HG02571 (cell line): ENCODE data around the gene SFT2D2.

Experiments used
- ATAC-seq: cut with Tn5 transposase; IDR thresholded peaks from one replicate; pipeline ENCODE4 v1.9.1; 2021; ENCODE audit warnings: mild to moderate bottlenecking, moderate library complexity; ENCODE audit not compliant: unreplicated experiment

SFT2D2 gene

GRCh38 chr1:168263130-168263529, 37.3 kb downstream of the SFT2D2 start:
- ATAC-seq = no peak

GRCh38 chr1:168264296-168264695, 38.5 kb downstream of the SFT2D2 start:
- no peak for ATAC-seq

GRCh38 chr1:168265596-168265995, 39.8 kb downstream of the SFT2D2 start:
- ATAC-seq = no peak

- ATAC-seq = no peak
These were observed 40.9 kb downstream of the SFT2D2 start for GRCh38 chr1:168266644-168267186.

GRCh38 chr1:168271636-168272035, 45.8 kb downstream of the SFT2D2 start:
- ATAC-seq = no peak

- no peak for ATAC-seq
These were observed 47.8 kb downstream of the SFT2D2 start for GRCh38 chr1:168273575-168273974.

GRCh38 chr1:168279253-168279652, 53.4 kb downstream of the SFT2D2 start:
- no peak for ATAC-seq

GRCh38 chr1:168280296-168280927, 54.6 kb downstream of the SFT2D2 start, which contains the start of gene TBX19:
Gene TBX19 (plus strand): TSS chr1:168280877. CDS start chr1:168281091, 214 bp downstream.
- no peak for ATAC-seq

GRCh38 chr1:168281603-168282325, 56.0 kb downstream of the SFT2D2 start:
- no peak for ATAC-seq

GRCh38 chr1:168285521-168285790, 59.7 kb downstream of the SFT2D2 start:
- ATAC-seq = no peak

GRCh38 chr1:168285971-168286927, 60.4 kb downstream of the SFT2D2 start:
- no peak for ATAC-seq

GRCh38 chr1:168287237-168287664, 61.4 kb downstream of the SFT2D2 start:
- ATAC-seq = no peak

- ATAC-seq = no peak
These were observed 62.7 kb downstream of the SFT2D2 start for GRCh38 chr1:168288311-168289052.

GRCh38 chr1:168291222-168291837, 65.5 kb downstream of the SFT2D2 start:
- no peak for ATAC-seq

GRCh38 chr1:168293356-168293755, 67.6 kb downstream of the SFT2D2 start:
- no peak for ATAC-seq

GRCh38 chr1:168295411-168296114, 69.8 kb downstream of the SFT2D2 start:
- no peak for ATAC-seq

GRCh38 chr1:168297019-168297730, 71.4 kb downstream of the SFT2D2 start:
- no peak for ATAC-seq

- ATAC-seq = no peak
These were observed 72.6 kb downstream of the SFT2D2 start for GRCh38 chr1:168298446-168298845.

GRCh38 chr1:168300626-168301025, 74.8 kb downstream of the SFT2D2 start:
- no peak for ATAC-seq
